Duodenal mucosa (tissue), 2 donors: ENCODE data around the gene TNRC18.
"Not testable (repeated sequence)": the region's sequence is repeated elsewhere in the genome, so short reads cannot be mapped to it uniquely, and the experiment has no call there.

Source experiments
- H3K27ac ChIP-seq: one replicate; pipeline ENCODE4 v1.7.0; 2013; ENCODE audit warnings: low read depth, low read length
- H3K27me3 ChIP-seq, 2 donors: one replicate each; pipeline ENCODE4 v1.7.0; 2013; ENCODE audit warnings: low read length in 2 of 2, control low read depth in 1 of 2; ENCODE audit not compliant: insufficient read depth in 2 of 2, control insufficient read depth in 1 of 2
- H3K36me3 ChIP-seq, 2 donors: one replicate each; pipeline ENCODE4 v1.7.0; 2013; ENCODE audit warnings: low read length in 2 of 2, control low read depth in 1 of 2; ENCODE audit not compliant: insufficient read depth in 2 of 2, control insufficient read depth in 1 of 2
- H3K4me1 ChIP-seq, 2 donors: one replicate each; pipeline ENCODE4 v1.7.0; 2013; ENCODE audit warnings: low read length in 2 of 2, control low read depth in 1 of 2; ENCODE audit not compliant: insufficient read depth in 2 of 2, control insufficient read depth in 1 of 2
- H3K4me3 ChIP-seq, 2 donors: one replicate each; pipeline ENCODE4 v1.7.0; 2013; ENCODE audit warnings: low read length in 2 of 2, low read depth in 1 of 2
- H3K9ac ChIP-seq, 2 donors: one replicate each; pipeline ENCODE4 v1.7.0; 2013; ENCODE audit warnings: low read length in 2 of 2, low read depth in 1 of 2
- H3K9me3 ChIP-seq, 2 donors: one replicate each; pipeline ENCODE4 v1.7.0; 2013; ENCODE audit warnings: low read length in 2 of 2, control low read depth in 1 of 2; ENCODE audit not compliant: control insufficient read depth in 1 of 2

TNRC18 gene

GRCh38 chr7:5275510-5275909 is 148.1 kb downstream of the TNRC18 start:
- H3K27me3 ChIP-seq, H3K36me3 ChIP-seq, H3K9me3 ChIP-seq, H3K4me1 ChIP-seq, H3K4me3 ChIP-seq, H3K9ac ChIP-seq, H3K27ac ChIP-seq: not testable (repeated sequence)

- not testable (repeated sequence) for H3K4me3 ChIP-seq, H3K4me1 ChIP-seq, H3K27ac ChIP-seq, H3K27me3 ChIP-seq, H3K9me3 ChIP-seq, H3K9ac ChIP-seq, H3K36me3 ChIP-seq
Measured at GRCh38 chr7:5274985-5275431, 148.6 kb downstream of the TNRC18 start.

- H3K27ac ChIP-seq: no peak overlapping the region
- no peak overlapping the region for H3K9ac ChIP-seq
- no peak overlapping the region for H3K4me3 ChIP-seq
- no peaks in the 10 kb centered on the region for H3K36me3 ChIP-seq
- H3K4me1 ChIP-seq: no peaks in the 10 kb centered on the region
- H3K9me3 ChIP-seq: no peaks in the 10 kb centered on the region
- H3K27me3 ChIP-seq: peaks cover 0 to 3% of the 10 kb centered on the region in 2 donors
Measured at GRCh38 chr7:5274441-5274840, 149.2 kb downstream of the TNRC18 start.

- H3K9ac ChIP-seq, H3K27ac ChIP-seq, H3K4me1 ChIP-seq, H3K36me3 ChIP-seq, H3K27me3 ChIP-seq, H3K4me3 ChIP-seq, H3K9me3 ChIP-seq: not testable (repeated sequence)
Measured at GRCh38 chr7:5273831-5274405, 149.7 kb downstream of the TNRC18 start.

- no peaks in the 10 kb centered on the region for H3K36me3 ChIP-seq
- H3K4me3 ChIP-seq: no peak overlapping the region
- H3K27me3 ChIP-seq: peaks cover 0 to 3% of the 10 kb centered on the region in 2 donors
- no peak overlapping the region for H3K27ac ChIP-seq
- no peaks in the 10 kb centered on the region for H3K4me1 ChIP-seq
- no peak overlapping the region for H3K9ac ChIP-seq
- no peaks in the 10 kb centered on the region for H3K9me3 ChIP-seq
Measured at GRCh38 chr7:5270788-5271187, 152.8 kb downstream of the TNRC18 start.

- not testable (repeated sequence) for H3K27me3 ChIP-seq
Measured at GRCh38 chr7:5269992-5270657, 153.5 kb downstream of the TNRC18 start.

GRCh38 chr7:5267829-5268228 is 155.8 kb downstream of the TNRC18 start:
- H3K27me3 ChIP-seq, H3K4me1 ChIP-seq, H3K27ac ChIP-seq, H3K9me3 ChIP-seq, H3K36me3 ChIP-seq, H3K9ac ChIP-seq, H3K4me3 ChIP-seq: not testable (repeated sequence)

More at GRCh38 chr7:5269992-5270657, 153.5 kb downstream of the TNRC18 start:
- H3K4me3 ChIP-seq, H3K36me3 ChIP-seq, H3K4me1 ChIP-seq, H3K27ac ChIP-seq, H3K9ac ChIP-seq, H3K9me3 ChIP-seq: not testable (repeated sequence)

GRCh38 chr7:5266191-5267028 is 157.2 kb downstream of the TNRC18 start:
- no peak overlapping the region for H3K4me3 ChIP-seq
- H3K4me1 ChIP-seq: no peaks in the 10 kb centered on the region
- no peak overlapping the region for H3K27ac ChIP-seq
- no peak overlapping the region for H3K9ac ChIP-seq
- H3K27me3 ChIP-seq: peaks cover 0 to 4% of the 10 kb centered on the region in 2 donors
- no peaks in the 10 kb centered on the region for H3K9me3 ChIP-seq
- no peaks in the 10 kb centered on the region for H3K36me3 ChIP-seq

- H3K4me3 ChIP-seq: no peak overlapping the region
Measured at GRCh38 chr7:5265320-5266190, 158.1 kb downstream of the TNRC18 start.

More at GRCh38 chr7:5265320-5266190, 158.1 kb downstream of the TNRC18 start:
- Histone ChIP-seq H3K27me3 (peaks cover 0 to 4% of the 10 kb centered on the region in 2 donors), H3K27ac (no peak overlapping the region), H3K4me1 (no peaks in the 10 kb centered on the region), H3K36me3 (no peaks in the 10 kb centered on the region), H3K9me3 (no peaks in the 10 kb centered on the region), H3K9ac (no peak overlapping the region)
